GM20000 (cell line): ENCODE data around the gene CYRIA.
A peak's percentile ranks its signal among the peaks of the same experiment; 100 is the strongest.

Experiments used
- DNase-seq: peaks from one replicate; pipeline ENCODE4 v3.0.0; 2012; ENCODE audit warnings: low spot score
- CTCF ChIP-seq: IDR thresholded peaks from 2 replicates; pipeline ENCODE4 v1.5.1; 2012; ENCODE audit warnings: mild to moderate bottlenecking, control low read depth; ENCODE audit errors: extremely low read depth, missing control alignments

Gene CYRIA

GRCh38 chr2:16635791-16636699, 29.6 kb downstream of the CYRIA start:
- no peak for DNase-seq
- no peak for TF ChIP-seq CTCF

- DNase-seq, result no peak
- TF ChIP-seq CTCF, result no peak
Measured at GRCh38 chr2:16633621-16634430, 31.8 kb downstream of the CYRIA start.

DNA sequence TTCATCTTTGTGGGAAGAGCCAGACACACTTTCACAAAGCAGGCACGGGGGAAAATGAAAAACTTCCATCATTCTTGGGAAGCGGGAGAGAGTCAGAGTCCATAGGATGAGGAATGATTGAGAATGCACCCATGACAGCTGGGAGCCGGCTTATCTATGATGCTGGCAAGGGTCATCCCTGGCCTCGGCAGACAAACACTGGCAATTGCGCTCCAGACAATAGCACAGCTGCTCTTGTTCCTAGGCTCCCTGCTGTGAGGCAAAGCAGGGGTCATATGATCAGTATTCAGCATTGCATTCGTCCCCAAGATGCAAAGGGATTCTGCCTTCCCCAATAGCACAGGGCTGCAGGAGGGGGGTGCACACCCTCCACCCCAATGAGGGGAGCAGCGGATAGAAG, 33.0 kb downstream of the CYRIA start:
- TF ChIP-seq CTCF, result no peak
- DNase-seq, result no peak

DNA sequence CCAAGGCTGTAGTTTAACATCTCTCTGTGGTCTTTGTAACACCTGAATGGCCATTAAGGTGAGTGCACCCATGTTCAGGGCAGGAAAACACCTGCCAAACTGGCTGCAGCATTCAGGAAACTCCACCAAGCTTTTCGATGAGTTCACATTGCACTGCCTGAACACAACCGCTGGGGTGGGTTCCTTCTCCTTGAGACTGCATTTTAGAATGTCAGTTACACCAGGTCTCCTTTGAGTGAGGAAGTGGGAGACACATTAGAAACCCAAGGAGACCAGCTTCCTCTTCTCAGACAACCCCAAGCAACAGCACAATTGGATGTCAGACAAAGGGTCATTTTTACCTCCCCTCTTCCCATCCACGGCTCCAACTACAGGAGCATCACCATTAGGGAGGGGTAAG, 35.2 kb downstream of the CYRIA start:
- no peak for TF ChIP-seq CTCF
- peak; percentile 22 for DNase-seq

- no peak for DNase-seq
- no peak for TF ChIP-seq CTCF
Measured at GRCh38 chr2:16629770-16630169, 35.9 kb downstream of the CYRIA start.

- no peak for TF ChIP-seq CTCF
- DNase-seq, result no peak
Measured at GRCh38 chr2:16629044-16629443, 36.6 kb downstream of the CYRIA start.

- no peak for DNase-seq
- no peak for TF ChIP-seq CTCF
Measured at GRCh38 chr2:16628314-16628713, 37.3 kb downstream of the CYRIA start.
